Keratinocyte (primary cell): ENCODE measurements around the gene CADM2.

Source experiments
- EZH2 ChIP-seq: IDR thresholded peaks from one replicate; pipeline ENCODE4 v1.6.1; 2012; ENCODE audit warnings: inconsistent platforms, mild to moderate bottlenecking, low read length, moderate library complexity
- TF ChIP-seq, protein P1 (sequence below), 3 experiments: IDR thresholded peaks in 1 of 3; conservative IDR thresholded peaks in 1 of 3; optimal IDR thresholded peaks in 1 of 3; 2 replicates in 2 of 3; 3 replicates in 1 of 3; pipeline versions ENCODE3 to v1.5.1; 2011; ENCODE audit warnings: low read length in 3 of 3, mild to moderate bottlenecking in 3 of 3, moderate library complexity in 2 of 3, control low read depth in 1 of 3, inconsistent platforms in 1 of 3; ENCODE audit not compliant: insufficient read depth in 2 of 3; ENCODE audit errors: extremely low read depth in 1 of 3

DNA sequence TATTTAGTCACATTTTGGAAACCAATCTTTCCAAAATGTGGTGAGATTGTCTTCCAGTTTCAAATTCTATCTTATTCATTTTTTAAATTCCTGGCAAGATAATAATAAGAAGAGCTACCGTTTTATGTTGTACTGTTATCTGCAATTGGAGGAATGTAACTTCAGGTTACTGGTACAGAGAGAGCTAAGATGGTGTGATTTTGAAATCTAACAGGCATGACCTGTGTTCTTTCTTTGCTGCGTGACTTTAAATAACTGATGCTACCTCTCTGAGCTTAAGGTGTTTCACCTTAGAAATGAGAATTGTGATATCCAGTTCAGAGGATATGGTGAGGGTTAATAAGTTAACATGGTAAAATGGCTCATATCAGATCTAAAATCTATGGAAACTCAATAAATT is 21.7 kb downstream of the CADM2 start:
- TF ChIP-seq, protein P1, sequence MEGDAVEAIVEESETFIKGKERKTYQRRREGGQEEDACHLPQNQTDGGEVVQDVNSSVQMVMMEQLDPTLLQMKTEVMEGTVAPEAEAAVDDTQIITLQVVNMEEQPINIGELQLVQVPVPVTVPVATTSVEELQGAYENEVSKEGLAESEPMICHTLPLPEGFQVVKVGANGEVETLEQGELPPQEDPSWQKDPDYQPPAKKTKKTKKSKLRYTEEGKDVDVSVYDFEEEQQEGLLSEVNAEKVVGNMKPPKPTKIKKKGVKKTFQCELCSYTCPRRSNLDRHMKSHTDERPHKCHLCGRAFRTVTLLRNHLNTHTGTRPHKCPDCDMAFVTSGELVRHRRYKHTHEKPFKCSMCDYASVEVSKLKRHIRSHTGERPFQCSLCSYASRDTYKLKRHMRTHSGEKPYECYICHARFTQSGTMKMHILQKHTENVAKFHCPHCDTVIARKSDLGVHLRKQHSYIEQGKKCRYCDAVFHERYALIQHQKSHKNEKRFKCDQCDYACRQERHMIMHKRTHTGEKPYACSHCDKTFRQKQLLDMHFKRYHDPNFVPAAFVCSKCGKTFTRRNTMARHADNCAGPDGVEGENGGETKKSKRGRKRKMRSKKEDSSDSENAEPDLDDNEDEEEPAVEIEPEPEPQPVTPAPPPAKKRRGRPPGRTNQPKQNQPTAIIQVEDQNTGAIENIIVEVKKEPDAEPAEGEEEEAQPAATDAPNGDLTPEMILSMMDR (optimal IDR thresholded peaks at IDR 0.05 in 1 of 3, IDR thresholded peaks at IDR 0.05 in 1 of 3, conservative IDR thresholded peaks at IDR 0.05 in 1 of 3; ENCODE audit: extremely low read depth in 1 of 3, insufficient read depth in 2 of 3, low read length in 3 of 3) = no peak
- no peak for TF ChIP-seq EZH2
